HEK293T (cell line): Measurements from ENCODE around the gene PDE7B.

ENCODE experiments used
- CTCF ChIA-PET: fragments of 350-600 bp; formaldehyde crosslinking; extraction: SDS; loops from one replicate; lab custom pipeline; 2021; ENCODE audit warnings: antibody characterized with exemption, inconsistent platforms; lab: Yijun Ruan, JAX
- POLR2A ChIA-PET: fragments of 350-600 bp; formaldehyde crosslinking; extraction: SDS; loops from one replicate; lab custom pipeline; 2020; ENCODE audit warnings: antibody characterized with exemption, inconsistent platforms; lab: Yijun Ruan, JAX
- DNase-seq: peaks from one replicate; pipeline ENCODE4 v3.0.0; 2012; ENCODE audit warnings: mixed read lengths; ENCODE audit errors: extremely low spot score
- ARNT ChIP-seq: fragments of 450-650 bp; IDR thresholded peaks from 2 replicates; pipeline ENCODE4 v1.6.1; 2017; ENCODE audit warnings: mild to moderate bottlenecking
- BHLHE40 ChIP-seq: fragments of 450-650 bp; IDR thresholded peaks from 2 replicates; pipeline ENCODE4 v1.6.1; 2016; ENCODE audit warnings: mild to moderate bottlenecking, moderate library complexity, borderline replicate concordance
- CTBP1 ChIP-seq: fragments of 450-650 bp; IDR thresholded peaks from 2 replicates; pipeline ENCODE4 v1.6.1; 2016; ENCODE audit warnings: borderline replicate concordance
- ELF4 ChIP-seq: fragments of 450-650 bp; IDR thresholded peaks from 2 replicates; pipeline ENCODE4 v1.6.1; 2017; ENCODE audit warnings: antibody characterized with exemption
- FOXA1 ChIP-seq: fragments of 450-650 bp; IDR thresholded peaks from 2 replicates; pipeline ENCODE4 v1.6.1; 2016; ENCODE audit warnings: mild to moderate bottlenecking
- FOXK2 ChIP-seq: fragments of 450-650 bp; IDR thresholded peaks from 2 replicates; pipeline ENCODE4 v1.6.1; 2016; ENCODE audit warnings: mild to moderate bottlenecking
- FOXM1 ChIP-seq: fragments of 450-650 bp; IDR thresholded peaks from 2 replicates; pipeline ENCODE4 v1.6.1; 2017; ENCODE audit warnings: mild to moderate bottlenecking, borderline replicate concordance
- HDGF ChIP-seq: fragments of 450-650 bp; IDR thresholded peaks from 2 replicates; pipeline ENCODE4 v1.6.1; 2017; ENCODE audit warnings: antibody characterized with exemption, borderline replicate concordance
- L3MBTL2 ChIP-seq: fragments of 450-650 bp; conservative IDR thresholded peaks from 2 replicates; pipeline ENCODE4 v1.6.1; 2016; ENCODE audit warnings: mild to moderate bottlenecking
- LEF1 ChIP-seq: fragments of 450-650 bp; IDR thresholded peaks from 2 replicates; pipeline ENCODE4 v1.6.1; 2017; ENCODE audit warnings: mild to moderate bottlenecking, borderline replicate concordance
- NFRKB ChIP-seq: fragments of 450-650 bp; IDR thresholded peaks from 2 replicates; pipeline ENCODE4 v1.6.1; 2016; ENCODE audit warnings: mild to moderate bottlenecking, moderate library complexity
- PKNOX1 ChIP-seq: fragments of 450-650 bp; IDR thresholded peaks from 2 replicates; pipeline ENCODE4 v1.6.1; 2016
- SP1 ChIP-seq: fragments of 450-650 bp; IDR thresholded peaks from 2 replicates; pipeline ENCODE4 v1.6.1; 2017
- SUZ12 ChIP-seq: fragments of 450-650 bp; IDR thresholded peaks from 2 replicates; pipeline ENCODE4 v1.6.1; 2016; ENCODE audit warnings: mild to moderate bottlenecking
- TARDBP ChIP-seq: fragments of 450-650 bp; IDR thresholded peaks from 2 replicates; pipeline ENCODE4 v1.6.1; 2016
- ZNF384 ChIP-seq: fragments of 450-650 bp; IDR thresholded peaks from 2 replicates; pipeline ENCODE4 v1.6.1; 2016

Gene PDE7B

GRCh38 chr6:136226674-136227377, 375.3 kb downstream of the PDE7B start:
- ChIA-PET CTCF (interaction anchor here (0.5 to 1.7 kb wide), 19 partner anchors 15 to 840 kb away, joined by 3 to 9 read pairs (median 3); no protein-coding TSS in a partner anchor), POLR2A (interaction anchor here (1.1 to 1.3 kb wide), 2 partner anchors 24 to 63 kb away, joined by 3 to 5 read pairs; partner anchors contain the start of genes BCLAF1 and MTFR2)

GRCh38 chr6:136228814-136229213, 377.3 kb downstream of the PDE7B start:
- TF ChIP-seq L3MBTL2: no peak
- no peak for TF ChIP-seq CTBP1
- no peak for TF ChIP-seq FOXM1
- no peak for TF ChIP-seq TARDBP
- ChIA-PET CTCF (no interaction called here), POLR2A (no interaction called here)
- no peak for DNase-seq

More at GRCh38 chr6:136226674-136227377, 375.3 kb downstream of the PDE7B start:
- DNase-seq: no peak
- no peak for TF ChIP-seq CTBP1
- TF ChIP-seq FOXA1: no peak
- TF ChIP-seq NFRKB: no peak
- no peak for TF ChIP-seq BHLHE40
- no peak for TF ChIP-seq TARDBP
- TF ChIP-seq L3MBTL2: no peak
- TF ChIP-seq LEF1: no peak
- TF ChIP-seq SUZ12: no peak
- no peak for TF ChIP-seq FOXM1
- TF ChIP-seq SP1: no peak
- no peak for TF ChIP-seq ZNF384
- no peak for TF ChIP-seq HDGF

- CTCF ChIA-PET: interaction anchor here (0.6 to 0.8 kb wide), 3 partner anchors 87 to 749 kb away, joined by 3 to 5 read pairs (median 4); no protein-coding TSS in a partner anchor
- DNase-seq: no peak
- TF ChIP-seq SP1 (no peak), FOXK2 (no peak), ELF4 (no peak), SUZ12 (no peak), FOXM1 (no peak), TARDBP (no peak)
- POLR2A ChIA-PET: interaction anchor here (1.1 to 2.0 kb wide), 3 partner anchors 20 to 732 kb away, joined by 3 to 10 read pairs (median 6); partner anchors contain the start of genes BCLAF1 and MTFR2
Observed at GRCh38 chr6:136230219-136230853, 378.8 kb downstream of the PDE7B start.

- POLR2A ChIA-PET: no interaction called here
- CTCF ChIA-PET: no interaction called here
- TF ChIP-seq ELF4 (no peak), SUZ12 (no peak), ARNT (no peak)
- DNase-seq: no peak
Observed at GRCh38 chr6:136232701-136233100, 381.2 kb downstream of the PDE7B start.

GRCh38 chr6:136235233-136235564, 383.7 kb downstream of the PDE7B start:
- TF ChIP-seq ELF4 (no peak), PKNOX1 (peak; percentile 34; the same call in 1 of the 2 replicates), SUZ12 (no peak), FOXM1 (no peak)
- CTCF ChIA-PET: interaction anchor here (1.7 kb wide), 1 partner anchor 9 kb away, joined by 4 read pairs; no protein-coding TSS in a partner anchor
- POLR2A ChIA-PET: no interaction called here
- DNase-seq: no peak

- no peak for TF ChIP-seq LEF1
- no peak for TF ChIP-seq NFRKB
- CTCF ChIA-PET: interaction anchor here (1.3 kb wide), 1 partner anchor 80 kb away, joined by 4 read pairs; no protein-coding TSS in a partner anchor
- no peak for DNase-seq
- POLR2A ChIA-PET: interaction anchor here (0.9 kb wide), 1 partner anchor 81 kb away, joined by 3 read pairs; no protein-coding TSS in a partner anchor
Observed at GRCh38 chr6:136236466-136237293, 385.2 kb downstream of the PDE7B start.

- POLR2A ChIA-PET: no interaction called here
Observed at GRCh38 chr6:136244061-136244616, 392.6 kb downstream of the PDE7B start.

More at GRCh38 chr6:136244061-136244616, 392.6 kb downstream of the PDE7B start:
- CTCF ChIA-PET: interaction anchor here (0.6 kb wide), 1 partner anchor 306 kb away, joined by 6 read pairs; the partner anchor contains the start of gene MAP7
- TF ChIP-seq FOXK2 (no peak), FOXM1 (no peak), ELF4 (no peak), BHLHE40 (no peak), SP1 (no peak), ARNT (no peak), CTBP1 (no peak), NFRKB (no peak), PKNOX1 (no peak), SUZ12 (no peak), ZNF384 (no peak), HDGF (no peak), L3MBTL2 (no peak), LEF1 (no peak), TARDBP (no peak), FOXA1 (no peak)
- DNase-seq: no peak
